ENCODE results near the gene PHF2.

GRCh38 chr9:93677048-93677571, 100.7 kb downstream of the PHF2 start:
- TF ChIP-seq FOXM1 (IDR thresholded peaks at IDR 0.05; ENCODE audit: borderline replicate concordance) (no peak), SUZ12 (IDR thresholded peaks at IDR 0.05) (no peak), SP1 (IDR thresholded peaks at IDR 0.05) (no peak), PKNOX1 (IDR thresholded peaks at IDR 0.05) (no peak), CTBP1 (IDR thresholded peaks at IDR 0.05; ENCODE audit: borderline replicate concordance) (no peak), HDGF (IDR thresholded peaks at IDR 0.05; ENCODE audit: borderline replicate concordance) (no peak), BHLHE40 (IDR thresholded peaks at IDR 0.05; ENCODE audit: borderline replicate concordance) (no peak), ELF4 (IDR thresholded peaks at IDR 0.05) (no peak), FOXK2 (IDR thresholded peaks at IDR 0.05) (no peak), LEF1 (IDR thresholded peaks at IDR 0.05; ENCODE audit: borderline replicate concordance) (no peak)

All from HEK293T (cell line).